UCSD-AML1 (cell line): ENCODE data around the gene FSTL4.
A peak's percentile ranks its signal among the peaks of the same experiment; 100 is the strongest.

Experiments
- DNase-seq: peaks from one replicate; lab custom pipeline; 2025; ENCODE audit not compliant: unreplicated experiment; lab: John Stamatoyannopoulos, UW

The FSTL4 gene

DNA sequence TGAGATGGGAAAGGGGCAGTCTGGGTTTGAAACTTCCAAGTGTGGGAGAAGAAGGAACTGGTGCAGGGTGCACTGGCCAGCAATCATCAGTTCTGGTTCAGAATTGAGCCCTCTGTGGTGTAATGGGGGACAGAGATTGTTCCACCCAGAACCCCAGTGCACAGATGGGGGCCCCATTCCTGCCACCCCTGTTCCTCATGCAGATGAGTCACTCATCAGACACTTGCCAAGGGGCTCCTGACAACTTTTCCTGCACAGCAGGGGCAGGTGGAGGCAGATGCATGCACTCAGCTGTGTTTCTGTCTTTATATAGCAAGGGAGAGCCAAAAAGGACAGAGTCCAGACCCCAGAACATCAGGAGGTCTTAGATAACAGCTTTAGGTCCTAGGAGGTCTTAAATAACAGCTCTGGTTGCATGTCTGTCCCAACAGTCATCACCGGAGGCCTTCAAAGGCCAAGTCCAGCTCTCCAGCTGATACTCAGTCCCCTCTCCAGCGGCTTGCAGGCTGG lies 307.6 kb downstream of the FSTL4 start:
- DNase-seq: no peak

DNA sequence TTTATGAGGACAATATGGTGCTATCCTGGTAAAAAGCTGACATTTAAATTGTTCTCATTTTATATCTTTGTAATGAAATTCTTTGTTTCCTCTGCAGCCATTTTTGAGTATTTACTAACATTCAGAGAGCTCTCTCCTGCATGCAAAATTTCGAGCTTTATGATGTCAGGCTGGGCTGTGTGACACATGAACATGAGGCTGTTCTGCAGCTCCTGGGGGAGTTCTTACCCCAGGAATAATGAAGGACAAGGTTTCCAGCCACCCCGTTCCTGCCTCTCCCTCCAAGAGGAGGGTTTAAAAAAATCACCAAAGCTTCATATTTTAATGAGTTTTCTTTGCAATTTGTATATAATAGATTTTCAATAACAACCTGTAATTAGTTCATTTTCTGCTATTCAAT lies 308.2 kb downstream of the FSTL4 start:
- no peak for DNase-seq

DNA sequence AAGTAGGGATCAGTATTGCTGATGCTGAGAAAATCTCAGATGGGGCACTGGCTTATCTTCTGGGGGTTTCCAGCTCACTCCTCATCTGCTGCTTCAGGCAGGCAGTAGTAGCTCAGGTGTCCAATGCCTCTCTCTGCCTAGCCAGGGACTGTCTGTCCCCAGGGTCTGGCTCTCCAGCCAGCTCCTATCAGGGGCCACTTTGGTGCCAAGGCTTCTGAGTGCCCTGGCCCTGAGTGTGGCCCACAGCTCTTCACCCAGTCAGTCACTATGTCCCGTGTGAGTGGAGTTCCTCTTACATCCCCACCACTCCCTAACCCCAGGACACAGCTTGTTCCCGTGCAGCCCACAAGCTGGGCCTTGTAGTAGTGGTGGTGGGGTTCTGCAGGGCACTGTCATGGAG lies 309.0 kb downstream of the FSTL4 start:
- no peak for DNase-seq

DNA sequence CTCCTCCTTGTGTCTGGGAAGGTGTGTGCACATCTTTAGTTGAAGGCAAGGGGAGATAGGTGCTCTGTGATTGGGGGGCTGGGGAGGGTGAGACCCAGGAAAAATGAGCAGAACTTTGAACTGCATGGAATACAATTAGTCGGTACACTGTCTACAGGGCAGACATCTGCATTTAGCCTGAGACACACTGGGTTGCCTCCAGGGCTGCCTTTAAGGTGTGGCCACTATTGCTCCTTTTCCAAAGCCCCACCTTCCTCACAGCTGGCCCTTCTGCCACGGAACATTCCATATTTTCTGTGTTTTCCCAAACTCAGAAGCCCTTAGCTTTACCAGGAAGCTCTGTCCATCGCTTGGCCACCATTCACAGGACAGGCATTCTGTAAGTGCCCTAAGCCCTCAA lies 312.6 kb downstream of the FSTL4 start:
- DNase-seq: no peak

DNA sequence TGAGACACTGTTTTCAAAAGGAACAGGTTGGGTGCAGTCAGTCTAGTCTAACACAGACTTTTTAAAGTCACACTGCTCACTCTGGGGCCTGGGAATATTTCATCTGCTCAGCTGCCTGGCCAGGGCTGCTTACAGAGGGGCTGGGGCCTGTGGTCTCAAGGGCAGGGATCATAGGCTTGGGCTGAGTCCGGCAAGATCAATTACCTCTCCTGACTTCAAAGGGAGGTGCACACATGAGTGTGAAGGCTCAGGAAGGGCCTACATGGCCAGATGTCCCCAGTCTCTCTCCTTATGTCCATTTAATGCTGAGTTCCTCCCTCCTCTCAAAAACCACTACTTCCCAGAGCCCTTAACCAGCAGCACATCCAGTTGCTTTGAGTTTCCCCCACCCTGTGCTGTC lies 313.3 kb downstream of the FSTL4 start:
- DNase-seq: no peak

DNA sequence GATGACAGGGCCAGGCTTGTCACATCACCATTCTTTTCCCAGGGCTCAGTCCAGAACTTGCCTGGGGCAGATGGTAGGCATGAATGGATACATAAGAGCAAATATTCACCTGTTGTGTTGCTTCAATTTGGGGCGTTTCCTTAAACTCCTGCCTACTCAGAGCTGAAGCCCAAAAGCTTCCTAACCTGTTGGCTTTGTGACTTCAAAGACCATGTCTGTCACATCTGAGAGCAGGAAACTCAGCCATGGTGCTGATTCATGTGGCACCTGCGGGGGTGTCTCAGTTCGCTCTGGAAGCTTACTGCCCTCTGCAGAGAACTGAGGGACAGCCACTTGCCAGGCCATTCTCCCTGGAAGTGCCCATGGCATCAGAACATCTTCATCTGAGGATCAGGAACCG lies 313.9 kb downstream of the FSTL4 start:
- DNase-seq: no peak

DNA sequence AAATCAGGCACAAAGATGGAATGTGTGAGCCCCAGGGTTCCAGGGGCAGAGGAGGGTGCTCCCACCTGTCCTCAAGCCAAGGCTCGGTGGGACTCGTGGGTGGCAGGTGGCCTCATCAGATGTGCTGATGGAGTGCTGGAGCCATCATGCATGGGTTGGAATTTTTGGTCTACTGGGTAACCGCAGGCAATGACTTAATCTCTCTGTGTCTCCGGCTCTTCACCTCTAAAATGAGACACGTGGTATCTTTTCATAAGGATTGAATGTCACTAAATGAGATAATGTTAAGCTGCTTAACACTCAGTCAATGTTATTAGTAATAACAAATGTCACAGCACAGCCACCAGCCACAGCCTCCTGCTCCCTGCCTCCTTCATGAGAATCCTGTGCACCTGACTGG lies 315.0 kb downstream of the FSTL4 start:
- DNase-seq: no peak

DNA sequence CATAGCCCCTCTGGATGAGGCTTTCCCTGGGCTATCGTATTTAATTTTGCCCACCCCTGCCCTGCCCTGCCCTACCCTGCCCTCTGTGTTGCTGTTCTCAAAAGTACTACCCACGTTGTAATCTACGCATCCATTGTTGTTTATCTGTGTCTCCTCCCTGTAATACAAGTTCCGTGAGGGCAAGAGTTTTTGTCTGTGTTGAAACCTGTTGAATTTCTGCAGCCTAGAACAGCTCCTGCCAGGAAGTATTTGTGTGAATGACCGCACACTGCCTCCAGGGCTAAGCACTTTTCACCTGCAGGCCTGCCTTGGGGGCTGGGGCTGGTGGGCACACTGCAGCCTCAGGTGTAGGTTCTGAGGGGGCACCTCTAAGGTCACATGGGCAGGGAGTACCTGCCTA lies 315.7 kb downstream of the FSTL4 start:
- no peak for DNase-seq

DNA sequence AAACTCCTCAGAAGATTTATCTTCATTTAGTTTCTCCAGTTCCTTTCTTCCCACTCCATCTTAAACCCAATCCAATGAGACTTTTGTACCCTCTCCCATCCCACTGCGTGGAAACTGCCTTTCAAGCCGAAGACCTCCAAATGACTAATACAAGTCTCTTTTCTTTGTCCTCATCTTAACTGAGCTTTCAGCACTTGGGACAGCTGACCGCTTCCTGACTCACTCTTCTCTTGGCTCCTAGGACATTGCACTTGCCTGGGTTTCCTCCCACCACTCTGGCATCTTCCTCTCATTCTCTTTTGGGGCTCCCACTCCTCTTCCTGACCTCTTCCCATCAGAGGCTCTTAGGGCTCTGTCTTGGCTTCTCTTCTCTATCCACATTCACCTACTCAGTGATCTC lies 316.8 kb downstream of the FSTL4 start:
- no peak for DNase-seq

DNA sequence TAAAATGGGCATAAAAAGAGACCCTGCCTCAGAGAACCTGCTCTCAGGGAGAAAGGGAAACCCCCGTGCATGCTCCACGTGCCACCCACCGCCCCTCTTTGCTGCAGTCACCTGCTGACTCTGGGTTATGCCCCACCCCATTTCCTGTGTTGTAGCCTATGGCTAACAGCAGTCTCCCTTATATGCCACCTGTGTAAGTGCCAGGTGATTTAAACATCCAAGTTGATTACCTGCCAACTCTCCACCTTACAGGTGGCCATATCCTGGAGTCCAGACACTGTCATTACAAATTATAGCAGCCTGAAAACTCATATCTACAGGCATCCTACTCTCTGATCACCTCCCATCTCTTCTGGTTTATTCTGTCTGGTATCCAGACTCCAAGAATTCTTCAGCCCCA lies 318.0 kb downstream of the FSTL4 start:
- DNase-seq: no peak

DNA sequence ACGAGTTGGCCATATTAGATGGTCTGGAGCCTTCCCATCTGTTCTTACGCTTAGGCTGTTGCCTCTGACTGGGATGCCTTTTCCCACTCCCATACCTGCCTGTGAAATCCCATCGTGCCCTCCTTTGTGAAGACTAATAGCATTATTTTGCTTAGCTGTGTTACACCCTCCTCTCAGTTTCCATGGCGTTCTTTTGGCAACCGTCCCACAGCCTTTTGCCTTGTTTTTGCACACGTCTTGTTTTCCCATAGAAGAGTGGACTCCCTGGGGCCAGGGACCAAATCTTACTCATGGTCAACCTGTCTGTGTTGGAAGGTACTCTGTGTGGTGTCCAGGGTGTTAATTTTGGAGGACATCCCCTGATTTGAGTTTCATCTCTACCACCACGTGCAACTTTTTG lies 318.4 kb downstream of the FSTL4 start:
- DNase-seq: no peak

DNA sequence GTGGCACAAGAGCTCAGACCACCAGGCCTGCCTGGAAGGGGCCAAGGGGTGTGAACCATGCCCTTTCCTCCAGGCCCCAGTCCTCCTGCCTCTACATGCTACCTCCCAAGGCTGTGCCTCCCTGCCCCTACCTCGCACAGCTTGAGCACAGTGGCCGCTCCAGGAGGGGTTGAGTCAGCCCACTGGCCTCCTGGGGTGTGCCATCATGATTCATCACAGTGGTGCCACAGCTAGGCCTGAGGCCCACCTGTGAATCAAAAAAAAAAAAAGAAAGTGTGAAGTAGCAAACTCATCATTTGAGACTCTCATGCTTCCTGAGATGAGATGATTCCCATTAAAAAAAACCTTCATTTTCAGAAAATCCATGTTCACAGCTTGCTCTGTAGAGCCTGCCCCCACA lies 320.0 kb downstream of the FSTL4 start:
- no peak for DNase-seq

DNA sequence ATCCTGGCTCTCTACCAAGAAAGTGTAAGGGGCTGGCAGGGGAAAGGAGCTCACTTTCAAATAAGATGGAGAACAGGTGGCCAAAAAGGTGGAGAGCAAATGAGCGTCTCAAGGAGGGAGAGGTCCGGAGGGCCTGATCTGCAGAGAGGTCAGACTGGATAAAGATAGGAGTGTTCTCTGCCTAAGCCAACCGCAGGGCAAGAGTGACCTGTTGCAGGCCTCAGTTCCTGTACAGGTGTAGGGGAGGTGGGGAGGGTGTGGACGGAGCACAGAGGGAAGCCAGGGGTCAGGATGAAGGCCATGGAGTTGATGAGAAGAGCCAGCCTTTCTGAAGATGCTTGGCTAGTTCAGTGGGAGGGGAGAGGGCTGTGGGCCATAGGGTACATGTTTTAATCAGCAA lies 320.8 kb downstream of the FSTL4 start:
- no peak for DNase-seq

DNA sequence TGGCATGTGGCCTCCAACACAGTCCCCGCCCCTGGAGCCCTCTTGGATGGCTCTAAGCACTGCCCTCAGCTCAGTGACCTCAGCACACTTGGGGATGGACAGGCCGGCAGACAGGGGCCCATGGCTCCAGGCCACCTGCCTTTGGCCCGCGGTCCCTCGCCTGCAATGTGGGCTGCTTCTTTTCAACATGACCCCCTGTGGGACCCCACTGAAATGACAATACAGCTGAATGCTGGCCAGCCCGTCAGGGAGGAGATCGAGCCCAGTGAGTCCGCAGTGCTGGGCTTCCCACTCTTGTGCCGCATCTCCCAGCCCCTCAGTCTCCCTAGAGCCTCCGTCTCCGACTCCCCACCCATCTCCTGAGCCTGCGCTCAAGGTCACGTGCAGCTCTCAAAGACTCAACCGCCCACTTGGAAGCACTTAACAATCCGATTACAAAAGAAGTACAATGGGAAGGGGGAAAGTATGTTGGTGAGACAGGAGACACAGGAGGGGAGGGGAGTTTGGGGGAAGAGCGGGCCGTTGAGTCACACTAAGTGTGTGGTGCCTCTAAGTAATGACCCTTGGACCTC lies 321.6 kb downstream of the FSTL4 start:
- no peak for DNase-seq

DNA sequence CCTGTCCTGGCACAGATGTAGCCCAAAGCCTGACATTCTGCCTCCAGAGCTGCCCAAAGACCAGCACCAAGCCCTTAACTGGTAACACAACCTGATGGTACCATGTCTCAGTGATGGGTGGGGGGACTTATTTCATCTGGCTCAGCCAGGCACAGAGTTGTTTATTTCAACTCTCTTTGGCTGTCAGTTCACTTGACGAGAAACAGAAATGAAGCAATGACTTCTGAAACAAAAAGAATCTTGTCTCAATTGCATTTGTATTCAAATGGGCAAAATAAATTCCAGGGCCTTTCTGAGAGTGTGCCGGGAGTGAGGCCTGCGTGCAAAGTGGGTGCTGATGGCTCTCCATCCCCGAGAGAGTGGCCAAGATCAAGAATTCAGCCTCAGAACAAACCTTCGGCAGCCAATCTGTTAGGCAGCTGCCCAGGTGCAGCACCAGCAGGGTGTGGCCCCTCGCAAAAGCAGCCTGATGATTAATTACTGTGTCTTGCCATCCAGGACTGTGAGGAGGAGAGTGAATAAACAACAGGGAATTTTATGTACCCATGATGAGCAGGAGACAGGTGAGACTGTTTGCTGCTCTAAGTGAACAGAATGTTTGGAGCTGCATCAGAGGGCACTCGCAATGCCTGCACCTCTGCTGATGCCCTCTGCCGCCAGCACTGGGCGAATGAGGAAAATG lies 322.5 kb downstream of the FSTL4 start:
- no peak for DNase-seq

DNA sequence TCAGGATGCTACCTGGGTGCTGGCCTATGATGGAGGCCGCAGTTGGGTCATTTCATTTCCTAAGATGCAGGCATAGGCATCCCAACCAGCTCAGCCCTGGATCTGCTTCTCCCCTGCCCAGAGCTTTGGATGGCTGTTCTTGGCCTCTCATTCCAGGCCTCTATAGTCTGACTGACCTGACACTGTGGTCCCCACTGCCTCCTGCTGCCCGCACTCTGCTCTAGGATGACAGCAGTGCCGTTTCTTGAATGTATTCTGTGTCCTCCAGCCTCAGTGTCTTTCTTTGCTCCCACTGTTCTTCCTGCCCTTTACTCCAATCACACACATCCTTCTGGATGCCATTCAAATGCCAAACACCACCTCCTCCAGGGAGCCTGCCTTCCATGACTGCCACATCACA lies 324.8 kb downstream of the FSTL4 start:
- peak; percentile 42 for DNase-seq

DNA sequence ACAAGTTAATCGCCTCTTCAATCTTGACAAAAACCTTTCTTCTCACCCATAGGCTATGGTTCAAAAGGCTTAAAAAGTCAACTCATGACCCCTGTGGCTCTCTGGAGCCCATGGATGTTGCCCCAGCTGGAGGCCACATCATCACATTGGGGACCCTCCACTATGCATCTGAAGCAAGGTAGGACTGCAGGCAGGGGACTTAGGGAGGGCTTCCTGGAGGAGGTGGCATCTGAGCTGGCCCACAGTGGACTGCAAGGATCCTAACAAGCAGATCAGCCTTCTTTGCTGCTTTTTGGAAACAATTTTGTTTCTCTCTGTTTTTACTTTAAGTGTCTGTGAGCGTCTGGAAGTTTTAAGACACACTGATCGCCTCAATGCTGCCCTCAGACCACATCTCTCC lies 325.9 kb downstream of the FSTL4 start:
- DNase-seq: no peak

DNA sequence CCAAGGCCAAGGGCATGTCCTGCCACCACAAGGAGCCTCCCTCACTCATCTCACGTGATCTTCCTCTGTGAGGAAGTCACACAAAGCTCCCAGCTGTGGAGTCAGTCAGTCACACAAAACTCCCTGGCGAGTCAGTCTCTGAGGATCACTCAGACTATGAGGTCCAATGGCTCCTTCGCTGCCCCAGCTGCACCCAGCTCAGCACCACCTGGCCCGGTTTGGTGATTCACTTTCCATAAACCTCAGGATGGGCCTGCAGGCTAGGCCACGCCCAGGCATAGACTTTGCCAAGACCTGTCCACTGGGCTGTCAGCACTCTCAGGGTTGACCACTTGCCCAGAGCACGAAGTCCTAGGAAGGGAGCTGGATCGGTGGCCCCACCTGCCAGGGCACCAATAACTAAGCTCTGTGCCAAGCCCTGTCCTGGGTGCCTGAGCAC lies 326.7 kb downstream of the FSTL4 start:
- no peak for DNase-seq

DNA sequence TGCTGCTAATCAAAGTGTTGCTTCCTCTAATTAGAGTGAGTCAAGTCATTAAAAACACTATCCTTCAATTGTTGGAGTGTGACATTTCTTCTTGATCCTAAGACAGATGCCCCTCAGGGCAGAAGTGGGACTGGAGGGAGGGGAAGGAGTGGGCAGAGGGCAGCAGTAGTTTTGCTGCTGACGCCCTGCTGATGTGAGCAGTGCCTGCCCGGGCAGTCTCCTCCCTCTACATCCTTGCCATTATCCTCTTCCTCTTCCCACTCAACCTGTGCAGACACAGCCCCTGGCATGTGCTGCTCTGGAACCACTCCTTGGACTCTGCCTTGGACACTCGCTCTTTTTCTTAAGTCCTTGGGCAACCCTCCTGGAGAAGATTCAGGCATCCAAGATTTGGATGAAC lies 328.0 kb downstream of the FSTL4 start:
- no peak for DNase-seq

DNA sequence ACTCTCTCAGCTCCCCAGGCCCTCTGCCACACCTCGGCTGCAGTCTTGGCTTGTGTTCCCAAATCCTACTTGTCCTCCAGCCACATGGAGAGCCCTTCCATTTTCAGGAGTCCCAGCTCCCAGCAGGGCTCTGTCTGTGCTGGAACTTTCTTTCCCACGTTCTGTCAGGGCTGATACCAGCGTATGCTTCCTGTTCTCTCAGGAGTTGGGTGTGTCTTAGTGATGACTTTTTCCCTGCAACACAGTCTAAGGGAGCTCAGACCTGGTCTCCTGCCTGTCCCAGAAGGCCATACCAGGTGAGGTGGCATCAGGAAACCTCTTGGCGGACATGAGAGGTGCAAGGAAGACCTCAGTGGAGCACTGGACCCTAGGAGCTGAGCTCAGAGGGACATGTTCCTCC lies 334.0 kb downstream of the FSTL4 start:
- no peak for DNase-seq

DNA sequence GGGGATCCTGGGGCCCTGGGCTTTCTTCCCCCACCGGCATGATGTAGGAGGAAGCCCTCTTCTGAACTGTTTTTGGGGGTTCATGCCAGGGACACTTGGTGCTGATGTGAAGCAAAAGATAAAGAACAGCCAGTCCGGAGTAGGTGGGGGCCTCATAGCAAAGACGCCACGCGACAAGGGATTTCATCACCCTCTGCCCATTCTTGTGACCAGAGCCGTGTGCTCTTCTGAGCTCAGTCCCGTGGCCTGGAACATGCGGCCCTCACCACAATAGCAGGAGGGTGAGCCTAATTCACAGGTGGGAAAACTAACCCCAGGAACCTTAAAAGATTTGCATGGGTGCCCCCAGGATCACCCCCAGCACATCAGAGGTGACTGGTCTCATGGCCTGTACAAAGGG lies 334.6 kb downstream of the FSTL4 start:
- no peak for DNase-seq

DNA sequence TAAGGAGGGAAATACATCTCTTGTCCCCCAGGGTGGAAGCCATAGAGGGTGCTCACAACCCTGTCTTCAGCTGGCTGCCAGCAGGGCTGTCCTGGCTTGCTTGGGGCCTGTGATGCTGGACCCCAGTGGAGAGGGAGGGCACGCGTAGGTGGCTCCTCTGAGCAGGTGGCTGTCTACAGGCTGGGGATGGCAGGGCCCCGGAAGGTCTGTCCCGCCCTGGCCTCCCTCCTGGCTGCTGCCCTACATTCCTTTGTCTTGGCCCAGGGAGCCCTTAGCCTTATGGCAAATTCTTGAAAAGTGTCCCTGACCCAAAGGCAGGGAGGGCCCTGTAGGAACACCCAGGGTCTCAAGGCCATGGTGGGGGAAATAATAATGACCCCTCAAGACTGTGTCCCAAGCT lies 336.2 kb downstream of the FSTL4 start:
- DNase-seq: no peak

DNA sequence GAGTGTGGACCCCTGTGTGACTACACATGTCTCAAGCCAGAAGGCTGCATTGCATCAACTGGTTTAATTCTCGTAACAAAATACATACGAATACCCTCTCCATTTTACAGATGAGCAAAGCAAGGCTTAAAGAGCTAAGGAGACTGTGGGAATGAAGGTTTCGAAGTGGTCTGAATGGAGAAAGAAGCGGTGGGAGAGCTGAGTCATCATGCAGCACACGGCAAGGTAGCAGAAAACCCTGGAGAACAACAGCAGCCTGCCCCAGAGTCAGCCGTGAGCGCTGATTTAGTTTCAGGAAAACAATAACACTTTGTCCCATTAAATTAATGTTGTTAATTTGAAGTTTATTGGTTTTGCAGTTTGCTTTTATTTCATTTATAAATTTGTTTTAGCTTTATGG lies 336.7 kb downstream of the FSTL4 start:
- DNase-seq: no peak
